ENCODE data around the gene PLA2G4F.

- TF ChIP-seq YY1 (IDR thresholded peaks at IDR 0.05; ENCODE audit: insufficient read depth, insufficient read length), result no peak
- TF ChIP-seq ZNF274 (IDR thresholded peaks at IDR 0.05; ENCODE audit: low read depth, low read length), result no peak
Observed at GRCh38 chr15:42172475-42172874, 16.0 kb upstream of the PLA2G4F start.
